Activated T-cell treated with anti-CD3 and anti-CD28 coated beads for 4 hours (primary cell): Measurements from ENCODE around the gene TH.

Experiments used
- DNase-seq: peaks from one replicate; pipeline ENCODE4 v3.0.0-alpha.2; 2020

The TH gene

GRCh38 chr11:2171591-2172003, at the start of gene TH:
Gene TH, minus strand, starts transcription at chr11:2171815. Its CDS starts 29 bp downstream, at chr11:2171786.
- no peak for DNase-seq

GRCh38 chr11:2221024-2221423, 49.4 kb upstream of the TH start:
- DNase-seq = no peak

- no peak for DNase-seq
Observed at GRCh38 chr11:2220173-2220771, 48.7 kb upstream of the TH start.

DNA sequence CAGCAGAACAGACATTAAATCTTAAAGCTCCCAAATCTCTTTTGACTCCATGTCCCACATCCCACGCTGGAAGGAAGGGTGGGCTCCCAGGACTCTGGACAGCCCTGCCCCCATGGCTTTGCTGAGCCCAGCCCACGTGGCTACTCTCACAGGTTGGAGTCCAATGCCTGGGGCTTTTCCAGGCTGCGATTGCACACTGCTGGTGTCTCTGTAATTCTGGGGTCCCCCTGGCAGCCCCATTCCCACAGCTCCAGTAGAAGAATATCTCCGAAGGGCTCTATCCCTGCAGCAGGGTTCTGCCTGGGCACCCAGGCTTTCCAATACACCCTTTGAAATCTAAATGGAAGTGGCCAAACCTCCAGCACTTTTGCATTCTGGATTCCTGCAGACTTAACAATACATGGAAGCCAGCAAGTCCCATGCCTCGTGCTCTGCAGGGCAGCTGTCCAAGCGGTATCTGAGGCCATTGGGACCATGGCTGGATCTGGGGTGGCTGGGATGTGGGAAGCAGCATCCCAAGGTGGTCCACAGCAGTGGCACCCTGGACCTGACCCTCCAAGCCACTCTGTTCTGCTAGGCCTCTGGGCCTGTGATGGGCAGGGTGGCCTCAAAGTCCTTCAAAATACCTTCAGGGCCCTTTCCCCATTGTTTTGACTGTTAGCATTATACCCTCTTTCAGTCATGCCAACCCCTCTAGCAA, 47.9 kb upstream of the TH start:
- no peak for DNase-seq

- no peak for DNase-seq
Observed at GRCh38 chr11:2218031-2218633, 46.5 kb upstream of the TH start.

DNA sequence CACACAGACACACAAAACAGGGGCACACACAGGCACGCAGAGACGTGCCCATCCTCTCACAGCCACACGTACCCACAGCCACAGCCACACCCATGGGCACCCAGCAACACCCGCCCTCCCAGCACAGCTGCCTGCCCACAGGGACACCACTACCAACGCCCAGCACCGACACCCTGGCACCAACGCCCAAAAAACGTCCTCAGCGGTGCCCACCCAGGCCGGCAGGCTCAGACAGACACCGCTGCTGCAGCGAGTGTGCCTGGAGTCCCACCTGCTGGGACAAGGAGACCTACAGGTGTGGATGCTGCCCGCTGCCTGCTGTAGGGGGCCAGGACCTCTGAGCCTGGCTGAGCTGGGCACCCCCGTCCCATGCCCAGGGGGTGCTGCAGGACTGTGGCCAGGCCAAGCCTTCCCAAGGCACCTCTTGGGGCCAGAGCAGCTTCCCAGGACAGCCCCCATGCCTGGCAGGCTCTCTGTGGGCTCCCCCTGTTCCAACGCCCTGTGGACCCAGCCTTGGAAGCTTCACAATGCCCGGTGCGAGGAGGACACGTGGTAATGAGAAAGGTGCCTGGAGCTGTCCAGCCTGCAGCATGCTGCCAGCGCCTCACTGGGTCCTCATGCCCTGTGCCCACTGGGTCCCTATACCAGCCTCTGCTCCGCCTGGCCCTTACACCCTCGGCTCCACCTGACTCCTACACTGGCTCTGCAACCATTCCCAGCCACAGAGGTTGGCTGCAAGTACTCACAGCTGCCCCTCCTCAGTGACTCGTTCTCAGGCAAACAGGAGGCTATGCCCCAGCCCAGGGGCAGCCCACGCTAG, 45.8 kb upstream of the TH start:
- no peak for DNase-seq

DNA sequence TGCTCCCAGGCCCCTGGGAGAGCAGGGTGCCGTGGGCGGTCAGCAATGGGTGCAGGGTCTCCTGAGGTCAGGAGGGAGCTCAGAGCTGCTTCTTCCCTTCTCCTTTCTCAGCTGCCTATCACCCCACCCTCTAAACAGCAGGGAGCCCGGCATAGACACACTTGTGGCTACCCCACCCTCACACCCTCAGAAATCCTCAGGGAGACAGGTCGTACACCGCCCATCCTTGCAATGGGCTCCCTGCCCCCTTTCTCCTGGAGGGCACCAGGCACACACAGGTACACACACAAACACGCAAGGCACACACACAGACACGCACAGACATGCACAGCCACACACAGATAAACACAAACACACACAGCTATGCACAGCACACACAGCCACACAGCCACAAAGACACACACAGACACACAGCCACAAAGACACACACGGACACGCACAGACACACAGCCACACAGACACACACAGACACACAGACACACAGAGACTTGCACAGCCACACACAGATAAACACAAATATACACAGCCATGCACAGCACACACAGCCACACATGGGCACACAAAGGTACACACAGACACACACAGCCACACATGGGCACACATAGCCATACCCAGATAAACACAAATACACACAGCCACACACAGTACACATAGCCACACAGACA, 44.9 kb upstream of the TH start:
- no peak for DNase-seq

GRCh38 chr11:2215561-2216399, 44.2 kb upstream of the TH start:
- DNase-seq = no peak

- no peak for DNase-seq
Observed at GRCh38 chr11:2215230-2215560, 43.6 kb upstream of the TH start.

DNA sequence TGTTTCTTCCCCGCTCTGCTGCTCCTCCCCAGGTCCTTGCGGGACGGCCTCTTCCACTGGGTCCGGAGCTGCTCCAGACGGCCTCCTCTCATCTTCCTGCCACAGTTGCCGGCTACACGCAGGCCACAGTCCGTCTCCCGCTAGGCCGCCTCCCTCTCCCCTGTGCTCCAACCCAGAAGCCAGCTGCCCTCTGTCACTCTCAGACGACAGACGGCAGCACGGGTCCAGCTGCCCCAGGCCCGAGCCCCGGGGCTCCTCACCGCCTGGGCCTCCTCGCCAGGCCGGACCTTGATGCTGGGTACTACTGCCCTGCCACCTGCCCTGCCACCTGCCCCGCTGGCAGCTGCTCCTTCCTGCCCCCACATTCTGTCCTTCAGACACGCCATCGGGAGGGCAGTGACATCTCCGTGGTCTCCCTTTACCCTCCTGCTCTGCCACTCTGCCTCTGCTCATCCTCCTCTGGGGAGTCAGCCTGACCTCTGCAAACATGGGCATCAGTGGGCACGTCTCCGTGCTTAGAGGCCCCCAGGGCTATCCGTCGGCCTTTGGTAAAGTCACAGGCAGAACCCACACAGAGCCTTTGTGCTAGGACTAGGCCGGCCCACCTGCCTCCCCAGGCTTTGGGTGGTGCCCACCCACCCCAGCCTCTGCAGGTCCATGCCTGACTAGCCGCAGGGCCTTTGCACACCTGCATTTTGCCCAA, 43.1 kb upstream of the TH start:
- no peak for DNase-seq

- no peak for DNase-seq
Observed at GRCh38 chr11:2213890-2214526, 42.4 kb upstream of the TH start.

GRCh38 chr11:2213384-2213842, 41.8 kb upstream of the TH start:
- peak; percentile 14 for DNase-seq

DNA sequence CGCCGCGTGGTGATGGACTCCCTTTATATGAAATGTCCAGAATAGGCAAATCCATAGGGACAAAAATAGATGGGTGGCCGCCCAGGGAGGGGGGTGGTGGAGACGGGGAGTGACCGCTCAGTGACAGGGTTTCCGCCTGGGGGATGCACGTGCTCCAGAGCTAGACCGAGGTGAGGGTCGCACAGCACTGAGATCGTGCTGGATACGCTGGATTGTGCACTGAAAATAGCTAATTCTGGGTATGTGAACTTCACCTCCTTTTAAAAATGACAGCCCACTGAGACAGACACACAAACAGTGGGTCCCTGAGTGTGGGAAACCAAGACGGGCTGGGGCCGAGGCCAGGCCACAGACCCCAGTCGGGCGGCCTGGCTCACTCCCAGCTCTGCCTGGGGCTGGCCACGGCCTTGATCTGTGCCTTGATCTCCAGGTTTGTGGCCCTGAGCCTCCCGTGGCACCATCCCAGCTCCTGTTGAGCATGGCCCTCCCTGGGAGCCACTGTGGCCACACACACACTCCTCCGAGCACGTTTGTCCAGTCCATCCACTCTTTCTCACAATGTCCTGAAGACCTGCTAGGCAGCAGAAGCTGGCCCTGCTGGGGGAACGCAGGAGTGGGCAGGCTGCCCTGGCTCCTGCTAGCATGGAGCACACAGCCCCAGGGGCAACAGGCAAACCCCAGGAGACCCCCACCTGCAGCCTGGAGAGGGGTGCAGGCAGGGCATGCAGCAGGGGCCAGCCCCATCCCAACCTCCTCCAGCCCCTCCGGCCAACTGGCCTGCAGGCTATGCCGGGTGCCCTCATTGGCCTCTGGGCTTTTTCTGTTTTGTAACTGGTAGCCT, 41.0 kb upstream of the TH start:
- no peak for DNase-seq

- DNase-seq = no peak
Observed at GRCh38 chr11:2211113-2211971, 39.7 kb upstream of the TH start.

GRCh38 chr11:2210366-2211112, 38.9 kb upstream of the TH start:
- no peak for DNase-seq

GRCh38 chr11:2209900-2210321, 38.3 kb upstream of the TH start:
- no peak for DNase-seq

- no peak for DNase-seq
Observed at GRCh38 chr11:2209370-2209801, 37.8 kb upstream of the TH start.
